ENCODE measurements around the gene CREBBP. TPM values are rescaled to one million over a fixed set of nuclear protein-coding genes. Genes with fewer than 3 reads are reported as not detected.

CREBBP gene
- polyA plus RNA-seq, 1 experiment = 6.6 TPM

- ChIA-PET CTCF (interaction anchor here (3.0 kb wide), 1 partner anchor 11 kb away, joined by 17 read pairs; no protein-coding TSS in a partner anchor), POLR2A (interaction anchor here (0.6 kb wide), 1 partner anchor 475 kb away, joined by 3 read pairs; no protein-coding TSS in a partner anchor)
- Histone ChIP-seq H3K4me3 (ENCODE audit: low read depth, low read length) (no peak overlapping the region), H3K27me3 (ENCODE audit: control insufficient read depth, insufficient read depth, low read length) (no peaks in the 10 kb centered on the region), H3K36me3 (ENCODE audit: control insufficient read depth, insufficient read depth, low read length) (peaks cover 3% of the 10 kb centered on the region; the same call in 1 of the 2 replicates)
- no peak for TF ChIP-seq CTCF (IDR thresholded peaks at IDR 0.05; ENCODE audit: insufficient read depth, low read depth, low read length)
- no peak for DNase-seq (ENCODE audit: low read depth)
Observed at GRCh38 chr16:3702082-3702481, 178.4 kb downstream of the CREBBP start.

GRCh38 chr16:3701531-3701930, 179.0 kb downstream of the CREBBP start:
- ChIA-PET CTCF (interaction anchor here (0.8 to 3.0 kb wide), 2 partner anchors 11 to 12 kb away, joined by 3 to 17 read pairs; no protein-coding TSS in a partner anchor), POLR2A (no interaction called here)
- no peak for TF ChIP-seq CTCF (IDR thresholded peaks at IDR 0.05; ENCODE audit: insufficient read depth, low read depth, low read length)
- Histone ChIP-seq H3K27me3 (ENCODE audit: control insufficient read depth, insufficient read depth, low read length) (no peaks in the 10 kb centered on the region), H3K36me3 (ENCODE audit: control insufficient read depth, insufficient read depth, low read length) (peaks cover 3% of the 10 kb centered on the region; the same call in 1 of the 2 replicates), H3K4me3 (ENCODE audit: low read depth, low read length) (no peak overlapping the region)
- no peak for DNase-seq (ENCODE audit: low read depth)

- no peak for TF ChIP-seq CTCF (IDR thresholded peaks at IDR 0.05; ENCODE audit: insufficient read depth, low read depth, low read length)
- POLR2A ChIA-PET = no interaction called here
Observed at GRCh38 chr16:3698941-3699340, 181.6 kb downstream of the CREBBP start.

GRCh38 chr16:3696425-3697218, 183.9 kb downstream of the CREBBP start:
- ChIA-PET CTCF (no interaction called here), POLR2A (no interaction called here)
- peak; percentile 86 for DNase-seq (ENCODE audit: low read depth)
- Histone ChIP-seq H3K27me3 (ENCODE audit: control insufficient read depth, insufficient read depth, low read length) (no peaks in the 10 kb centered on the region), H3K36me3 (ENCODE audit: control insufficient read depth, insufficient read depth, low read length) (no peaks in the 10 kb centered on the region), H3K4me3 (ENCODE audit: low read depth, low read length) (no peak overlapping the region)
- no peak for TF ChIP-seq CTCF (IDR thresholded peaks at IDR 0.05; ENCODE audit: insufficient read depth, low read depth, low read length)

More at GRCh38 chr16:3698941-3699340, 181.6 kb downstream of the CREBBP start:
- CTCF ChIA-PET = interaction anchor here (3.0 kb wide), 1 partner anchor 8 kb away, joined by 17 read pairs; no protein-coding TSS in a partner anchor
- no peak for DNase-seq (ENCODE audit: low read depth)
- no peaks in the 10 kb centered on the region for H3K27me3 ChIP-seq (ENCODE audit: control insufficient read depth, insufficient read depth, low read length)
- H3K4me3 ChIP-seq (ENCODE audit: low read depth, low read length) = no peak overlapping the region
- H3K36me3 ChIP-seq (ENCODE audit: control insufficient read depth, insufficient read depth, low read length) = peaks cover 3% of the 10 kb centered on the region; the same call in 1 of the 2 replicates

- no peak for DNase-seq (ENCODE audit: low read depth)
- no peak for TF ChIP-seq CTCF (IDR thresholded peaks at IDR 0.05; ENCODE audit: insufficient read depth, low read depth, low read length)
- ChIA-PET CTCF (interaction anchor here (0.5 kb wide), 1 partner anchor 20 kb away, joined by 3 read pairs; no protein-coding TSS in a partner anchor), POLR2A (no interaction called here)
- H3K27me3 ChIP-seq (ENCODE audit: control insufficient read depth, insufficient read depth, low read length) = no peaks in the 10 kb centered on the region
- no peaks in the 10 kb centered on the region for H3K36me3 ChIP-seq (ENCODE audit: control insufficient read depth, insufficient read depth, low read length)
- no peak overlapping the region for H3K4me3 ChIP-seq (ENCODE audit: low read depth, low read length)
Observed at GRCh38 chr16:3695610-3696369, 184.7 kb downstream of the CREBBP start.

Data from BJ (cell line).